K562 (cell line): ENCODE results near the gene FAM219B. TPM values are rescaled to one million over a fixed set of nuclear protein-coding genes. Genes with fewer than 3 reads are reported as not detected.

ENCODE experiments used
- CHD2 ChIP-seq: IDR thresholded peaks from 2 replicates; pipeline ENCODE4 v1.6.1; 2011; ENCODE audit warnings: low read depth, low read length
- GATAD2A ChIP-seq: fragments of 450-650 bp; IDR thresholded peaks from 2 replicates; pipeline ENCODE4 v1.6.1; 2017
- KAT2B ChIP-seq: IDR thresholded peaks from one replicate; pipeline ENCODE4 v1.6.1; 2012; ENCODE audit warnings: low read depth, mild to moderate bottlenecking, control low read depth, inconsistent platforms, low read length, moderate library complexity
- NR2C2 ChIP-seq, 2 experiments: fragments of 200-800 bp in 1 of 2; sonication (Bioruptor generic) in 1 of 2; sonication (generic) in 1 of 2; formaldehyde crosslinking in 1 of 2; IDR thresholded peaks; 2 replicates each; pipeline versions ENCODE4 v1.6.1 to v1.8.0; 2016 to 2022; ENCODE audit warnings: mild to moderate bottlenecking in 1 of 2, missing compliant biosample characterization in 1 of 2, missing genetic modification characterization in 1 of 2, missing genetic modification reagents in 1 of 2
- RUNX1 ChIP-seq: sonication (generic); IDR thresholded peaks from 2 replicates; pipeline ENCODE4 v1.6.1; 2016; ENCODE audit warnings: antibody characterized with exemption, low read depth
- SAP30 ChIP-seq: fragments of 200-600 bp; sonication (generic); IDR thresholded peaks from 2 replicates; pipeline ENCODE4 v1.6.1; 2012; ENCODE audit warnings: borderline replicate concordance, low read depth, mild to moderate bottlenecking, moderate library complexity, low read length, control low read depth, inconsistent platforms; ENCODE audit not compliant: insufficient read depth, poor library complexity, severe bottlenecking
- XRCC3 ChIP-seq: fragments of 450-650 bp; IDR thresholded peaks from 2 replicates; pipeline ENCODE4 v1.6.1; 2017; ENCODE audit warnings: mild to moderate bottlenecking, moderate library complexity
- ZNF57 ChIP-seq: fragments of 450-650 bp; formaldehyde crosslinking; IDR thresholded peaks from 2 replicates; pipeline ENCODE4 v1.4.0; 2020; ENCODE audit warnings: mild to moderate bottlenecking, moderate library complexity
- polyA plus RNA-seq, 8 experiments: library from polyadenylated mRNA; depleted of rRNA in 4 of 8; stranded (reverse) in 5 of 8; unstranded in 3 of 8; fragments of >200 nt; fragmentation: Nextera tagmentation in 2 of 8; fragmentation: Illumina TruSeq in 1 of 8; extraction: Ambion mirVana in 2 of 8; extraction: Trizol in 1 of 8; gene quantifications; 2 replicates each; pipeline versions ENCODE4 v1.2.1 to v1.2.3, GENCODE V29; 2011 to 2014; ENCODE audit warnings: inconsistent platforms in 1 of 8, missing spikeins in 1 of 8
- total RNA-seq, 7 experiments: library from RNA; depleted of rRNA in 6 of 7; stranded (reverse); fragments of >200 nt in 6 of 7; fragmentation: Illumina TruSeq in 2 of 7; extraction: Trizol in 2 of 7; gene quantifications; 2 replicates each; pipeline versions ENCODE4 v1.2.1 to v1.2.3, GENCODE V29; 2011 to 2021; ENCODE audit warnings: low replicate concordance in 1 of 7
- TF ChIP-seq, protein P1 (sequence below), 2 experiments: fragments of 450-650 bp in 1 of 2; IDR thresholded peaks; 2 replicates each; pipeline ENCODE4 v1.6.1; 2011 to 2017; ENCODE audit warnings: low read depth in 2 of 2, antibody characterized with exemption in 1 of 2, borderline replicate concordance in 1 of 2, low read length in 1 of 2, mild to moderate bottlenecking in 1 of 2, mixed read lengths in 1 of 2; ENCODE audit not compliant: control insufficient read depth in 1 of 2
- TF ChIP-seq, protein P2 (sequence below): fragments of 250-450 bp; sonication (Bioruptor Pico); IDR thresholded peaks from 2 replicates; pipeline ENCODE4 v1.4.0; 2020; ENCODE audit warnings: mild to moderate bottlenecking, moderate library complexity
- TF ChIP-seq, protein P3 (sequence below), 2 experiments: fragments of 450-650 bp in 1 of 2; sonication (generic) in 1 of 2; formaldehyde crosslinking in 1 of 2; IDR thresholded peaks; 2 replicates each; pipeline versions ENCODE4 v1.7.1 to v1.9.0; 2016 to 2022; ENCODE audit warnings: inconsistent platforms in 1 of 2, mild to moderate bottlenecking in 1 of 2, missing genetic modification reagents in 1 of 2

FAM219B gene
- total and polyA plus RNA-seq, 9 of the 15 experiments (the other 6 are each of a cell fraction or from before 2014, with no cell fraction given) = 6.8 to 50.4 (median 29.4) TPM

DNA sequence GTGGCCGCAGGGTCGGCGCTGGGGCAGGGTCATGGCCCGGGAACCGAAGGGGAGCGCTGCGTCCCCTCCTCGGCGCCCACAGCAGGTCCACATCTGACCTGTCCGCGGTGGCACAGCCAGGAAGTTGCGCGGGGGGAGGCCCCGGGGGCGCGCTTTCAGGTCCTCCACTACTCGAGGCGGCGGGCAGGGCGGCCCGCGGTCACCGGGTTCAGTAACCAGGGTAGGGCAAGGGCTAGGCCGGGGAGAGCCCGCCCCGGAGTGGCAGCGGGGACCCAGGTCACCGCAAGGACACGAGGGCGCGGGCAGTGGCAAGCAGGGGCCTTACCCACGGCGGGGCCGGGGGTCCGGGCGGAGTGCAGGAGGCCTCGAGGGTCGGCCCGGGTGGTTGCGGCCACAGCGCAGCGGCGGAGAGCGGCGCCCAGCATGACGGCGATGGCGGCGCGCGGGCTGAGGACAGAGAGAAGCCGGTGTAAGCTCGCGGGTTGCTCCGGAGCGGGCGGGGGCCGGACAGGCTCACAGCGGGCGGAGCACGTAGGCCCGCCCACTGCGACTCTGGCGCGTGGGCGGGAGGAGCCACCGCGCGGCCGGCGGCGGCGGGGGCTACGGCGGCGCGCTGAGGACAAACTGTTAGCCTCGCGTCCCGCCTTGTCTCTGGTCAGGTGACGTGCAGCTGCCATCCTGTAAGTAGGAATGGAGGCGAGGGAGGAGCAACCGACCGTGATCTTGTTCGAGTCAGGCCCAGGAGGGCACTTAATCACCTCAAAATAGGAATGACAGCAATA is 31.1 kb upstream of the FAM219B start, which contains the start of gene COX5A (continued):
- TF ChIP-seq, protein P1, sequence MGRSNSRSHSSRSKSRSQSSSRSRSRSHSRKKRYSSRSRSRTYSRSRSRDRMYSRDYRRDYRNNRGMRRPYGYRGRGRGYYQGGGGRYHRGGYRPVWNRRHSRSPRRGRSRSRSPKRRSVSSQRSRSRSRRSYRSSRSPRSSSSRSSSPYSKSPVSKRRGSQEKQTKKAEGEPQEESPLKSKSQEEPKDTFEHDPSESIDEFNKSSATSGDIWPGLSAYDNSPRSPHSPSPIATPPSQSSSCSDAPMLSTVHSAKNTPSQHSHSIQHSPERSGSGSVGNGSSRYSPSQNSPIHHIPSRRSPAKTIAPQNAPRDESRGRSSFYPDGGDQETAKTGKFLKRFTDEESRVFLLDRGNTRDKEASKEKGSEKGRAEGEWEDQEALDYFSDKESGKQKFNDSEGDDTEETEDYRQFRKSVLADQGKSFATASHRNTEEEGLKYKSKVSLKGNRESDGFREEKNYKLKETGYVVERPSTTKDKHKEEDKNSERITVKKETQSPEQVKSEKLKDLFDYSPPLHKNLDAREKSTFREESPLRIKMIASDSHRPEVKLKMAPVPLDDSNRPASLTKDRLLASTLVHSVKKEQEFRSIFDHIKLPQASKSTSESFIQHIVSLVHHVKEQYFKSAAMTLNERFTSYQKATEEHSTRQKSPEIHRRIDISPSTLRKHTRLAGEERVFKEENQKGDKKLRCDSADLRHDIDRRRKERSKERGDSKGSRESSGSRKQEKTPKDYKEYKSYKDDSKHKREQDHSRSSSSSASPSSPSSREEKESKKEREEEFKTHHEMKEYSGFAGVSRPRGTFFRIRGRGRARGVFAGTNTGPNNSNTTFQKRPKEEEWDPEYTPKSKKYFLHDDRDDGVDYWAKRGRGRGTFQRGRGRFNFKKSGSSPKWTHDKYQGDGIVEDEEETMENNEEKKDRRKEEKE (IDR thresholded peaks at IDR 0.05; ENCODE audit: borderline replicate concordance in 1 of 2, control insufficient read depth in 1 of 2, low read depth in 2 of 2, low read length in 1 of 2) = no peak
- TF ChIP-seq ZNF57 (CRISPR knock-in tag) = no peak
- TF ChIP-seq GATAD2A = peak; percentile 80; the same call in 1 of the 2 replicates
- peak; percentile 29 for TF ChIP-seq SAP30
- TF ChIP-seq KAT2B = no peak
- peak; percentile 81; the same call in 1 of the 2 replicates for TF ChIP-seq NR2C2 (CRISPR knock-in tag; IDR thresholded peaks at IDR 0.05)
- TF ChIP-seq NR2C2 (tag; IDR thresholded peaks at IDR 0.05) = peak; percentile 89
- TF ChIP-seq CHD2 = 0 out of 2 replicates have a peak, but pooled peaks have one; percentile 9
- TF ChIP-seq, protein P2, sequence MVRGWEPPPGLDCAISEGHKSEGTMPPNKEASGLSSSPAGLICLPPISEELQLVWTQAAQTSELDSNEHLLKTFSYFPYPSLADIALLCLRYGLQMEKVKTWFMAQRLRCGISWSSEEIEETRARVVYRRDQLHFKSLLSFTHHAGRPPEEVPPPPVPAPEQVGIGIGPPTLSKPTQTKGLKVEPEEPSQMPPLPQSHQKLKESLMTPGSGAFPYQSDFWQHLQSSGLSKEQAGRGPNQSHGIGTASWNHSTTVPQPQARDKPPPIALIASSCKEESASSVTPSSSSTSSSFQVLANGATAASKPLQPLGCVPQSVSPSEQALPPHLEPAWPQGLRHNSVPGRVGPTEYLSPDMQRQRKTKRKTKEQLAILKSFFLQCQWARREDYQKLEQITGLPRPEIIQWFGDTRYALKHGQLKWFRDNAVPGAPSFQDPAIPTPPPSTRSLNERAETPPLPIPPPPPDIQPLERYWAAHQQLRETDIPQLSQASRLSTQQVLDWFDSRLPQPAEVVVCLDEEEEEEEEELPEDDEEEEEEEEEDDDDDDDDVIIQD (CRISPR knock-in tag) = no peak
- TF ChIP-seq RUNX1 = no peak
- no peak for TF ChIP-seq XRCC3
- TF ChIP-seq, protein P3, sequence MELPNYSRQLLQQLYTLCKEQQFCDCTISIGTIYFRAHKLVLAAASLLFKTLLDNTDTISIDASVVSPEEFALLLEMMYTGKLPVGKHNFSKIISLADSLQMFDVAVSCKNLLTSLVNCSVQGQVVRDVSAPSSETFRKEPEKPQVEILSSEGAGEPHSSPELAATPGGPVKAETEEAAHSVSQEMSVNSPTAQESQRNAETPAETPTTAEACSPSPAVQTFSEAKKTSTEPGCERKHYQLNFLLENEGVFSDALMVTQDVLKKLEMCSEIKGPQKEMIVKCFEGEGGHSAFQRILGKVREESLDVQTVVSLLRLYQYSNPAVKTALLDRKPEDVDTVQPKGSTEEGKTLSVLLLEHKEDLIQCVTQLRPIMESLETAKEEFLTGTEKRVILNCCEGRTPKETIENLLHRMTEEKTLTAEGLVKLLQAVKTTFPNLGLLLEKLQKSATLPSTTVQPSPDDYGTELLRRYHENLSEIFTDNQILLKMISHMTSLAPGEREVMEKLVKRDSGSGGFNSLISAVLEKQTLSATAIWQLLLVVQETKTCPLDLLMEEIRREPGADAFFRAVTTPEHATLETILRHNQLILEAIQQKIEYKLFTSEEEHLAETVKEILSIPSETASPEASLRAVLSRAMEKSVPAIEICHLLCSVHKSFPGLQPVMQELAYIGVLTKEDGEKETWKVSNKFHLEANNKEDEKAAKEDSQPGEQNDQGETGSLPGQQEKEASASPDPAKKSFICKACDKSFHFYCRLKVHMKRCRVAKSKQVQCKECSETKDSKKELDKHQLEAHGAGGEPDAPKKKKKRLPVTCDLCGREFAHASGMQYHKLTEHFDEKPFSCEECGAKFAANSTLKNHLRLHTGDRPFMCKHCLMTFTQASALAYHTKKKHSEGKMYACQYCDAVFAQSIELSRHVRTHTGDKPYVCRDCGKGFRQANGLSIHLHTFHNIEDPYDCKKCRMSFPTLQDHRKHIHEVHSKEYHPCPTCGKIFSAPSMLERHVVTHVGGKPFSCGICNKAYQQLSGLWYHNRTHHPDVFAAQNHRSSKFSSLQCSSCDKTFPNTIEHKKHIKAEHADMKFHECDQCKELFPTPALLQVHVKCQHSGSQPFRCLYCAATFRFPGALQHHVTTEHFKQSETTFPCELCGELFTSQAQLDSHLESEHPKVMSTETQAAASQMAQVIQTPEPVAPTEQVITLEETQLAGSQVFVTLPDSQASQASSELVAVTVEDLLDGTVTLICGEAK (IDR thresholded peaks at IDR 0.05) = no peak; the same call in 1 of the 2 replicates
- TF ChIP-seq, protein P3 (CRISPR knock-in tag; IDR thresholded peaks at IDR 0.05) = no peak
